ENCODE results near the gene USP9Y. TPM values are rescaled to one million over a fixed set of nuclear protein-coding genes. Genes with fewer than 3 reads are reported as not detected.

The USP9Y gene, protein sequence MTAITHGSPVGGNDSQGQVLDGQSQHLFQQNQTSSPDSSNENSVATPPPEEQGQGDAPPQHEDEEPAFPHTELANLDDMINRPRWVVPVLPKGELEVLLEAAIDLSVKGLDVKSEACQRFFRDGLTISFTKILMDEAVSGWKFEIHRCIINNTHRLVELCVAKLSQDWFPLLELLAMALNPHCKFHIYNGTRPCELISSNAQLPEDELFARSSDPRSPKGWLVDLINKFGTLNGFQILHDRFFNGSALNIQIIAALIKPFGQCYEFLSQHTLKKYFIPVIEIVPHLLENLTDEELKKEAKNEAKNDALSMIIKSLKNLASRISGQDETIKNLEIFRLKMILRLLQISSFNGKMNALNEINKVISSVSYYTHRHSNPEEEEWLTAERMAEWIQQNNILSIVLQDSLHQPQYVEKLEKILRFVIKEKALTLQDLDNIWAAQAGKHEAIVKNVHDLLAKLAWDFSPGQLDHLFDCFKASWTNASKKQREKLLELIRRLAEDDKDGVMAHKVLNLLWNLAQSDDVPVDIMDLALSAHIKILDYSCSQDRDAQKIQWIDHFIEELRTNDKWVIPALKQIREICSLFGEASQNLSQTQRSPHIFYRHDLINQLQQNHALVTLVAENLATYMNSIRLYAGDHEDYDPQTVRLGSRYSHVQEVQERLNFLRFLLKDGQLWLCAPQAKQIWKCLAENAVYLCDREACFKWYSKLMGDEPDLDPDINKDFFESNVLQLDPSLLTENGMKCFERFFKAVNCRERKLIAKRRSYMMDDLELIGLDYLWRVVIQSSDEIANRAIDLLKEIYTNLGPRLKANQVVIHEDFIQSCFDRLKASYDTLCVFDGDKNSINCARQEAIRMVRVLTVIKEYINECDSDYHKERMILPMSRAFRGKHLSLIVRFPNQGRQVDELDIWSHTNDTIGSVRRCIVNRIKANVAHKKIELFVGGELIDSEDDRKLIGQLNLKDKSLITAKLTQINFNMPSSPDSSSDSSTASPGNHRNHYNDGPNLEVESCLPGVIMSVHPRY (N-terminal part only)
- not detected in 2 replicates for total RNA-seq

DNA sequence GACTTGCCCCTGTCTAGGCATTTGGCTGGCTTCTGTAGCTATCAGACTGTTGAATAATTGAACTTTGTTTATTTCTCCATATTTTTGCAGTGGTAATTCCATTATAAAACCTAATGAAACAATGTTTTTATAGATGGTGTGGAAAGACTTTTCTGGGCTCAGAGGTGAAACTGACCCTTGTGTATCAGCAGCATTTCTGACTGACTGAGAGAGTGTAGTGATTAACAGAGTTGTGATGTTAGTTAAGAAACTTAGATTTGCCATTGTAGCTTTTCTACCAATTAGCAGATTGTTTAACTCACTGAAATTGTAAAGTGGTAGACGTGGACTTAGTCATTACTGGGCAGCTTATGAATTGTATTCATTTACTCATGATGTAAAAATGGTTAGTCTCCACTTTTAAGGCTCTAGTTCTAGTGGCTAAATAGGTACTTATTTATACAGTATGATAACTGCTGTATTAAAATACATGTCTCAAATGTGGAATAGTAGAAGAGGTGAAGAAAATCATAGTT lies at the start of gene USP9Y:
Gene USP9Y (plus strand): TSS at position 51 of the 515 bp plus-strand sequence. CDS start 8,217 bp downstream, outside the sequence.

DNA sequence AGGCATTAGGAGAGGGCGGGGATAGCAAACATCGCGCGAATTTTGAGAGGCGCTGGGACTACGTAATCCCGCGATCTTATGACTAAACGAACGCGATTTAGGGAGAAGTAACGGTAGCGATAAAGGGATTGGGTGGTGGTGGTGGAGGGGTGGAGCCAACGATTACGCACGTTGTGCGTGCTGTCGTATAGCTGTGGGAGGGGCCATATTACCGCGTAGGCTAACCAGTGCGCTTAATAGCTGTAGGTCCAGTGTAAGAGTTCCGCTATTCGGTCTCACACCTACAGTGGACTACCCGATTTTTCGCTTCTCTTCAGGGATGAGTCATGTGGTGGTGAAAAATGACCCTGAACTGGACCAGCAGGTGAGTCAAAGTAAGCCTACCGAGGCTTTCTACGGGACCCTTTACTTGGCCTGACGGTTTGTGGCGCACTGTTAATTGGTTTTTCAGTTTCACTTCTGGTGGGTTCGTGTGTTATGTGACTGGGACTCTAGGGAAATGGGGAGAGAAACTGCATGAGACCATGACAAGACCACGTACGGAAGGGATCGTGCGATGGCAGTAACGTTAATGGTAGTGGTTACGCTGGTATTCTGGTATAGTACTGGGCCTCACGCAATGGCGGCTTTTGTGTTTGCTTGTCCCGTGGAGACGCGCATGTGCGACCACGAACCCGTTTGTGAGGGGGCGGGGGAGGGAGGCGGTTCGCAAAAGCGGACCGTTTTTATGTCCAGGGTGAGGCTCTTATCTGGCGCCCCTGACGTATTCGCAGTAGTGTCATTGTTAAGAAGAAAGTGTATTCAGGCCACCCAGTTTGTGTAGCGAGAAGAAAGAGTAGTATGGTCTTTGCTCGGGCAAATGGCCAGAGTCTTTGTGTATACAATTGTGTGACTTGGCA lies 203.8 kb downstream of the USP9Y start, which contains the start of gene DDX3Y:
Gene DDX3Y (plus strand): TSS at position 251 of the 899 bp plus-strand sequence. CDS start 69 bp downstream, at position 320.

Other genes starting within 250 kb of the USP9Y start
- gene DDX3Y, start 203.6 kb downstream of the USP9Y start, total RNA-seq, result not detected in 2 replicates